GM15510 (cell line): ENCODE results near the gene CTSG.

Source experiments
- POLR2A ChIP-seq: IDR thresholded peaks from 3 replicates; pipeline ENCODE4 v1.6.1; 2011; ENCODE audit warnings: borderline replicate concordance; ENCODE audit not compliant: insufficient read length; ENCODE audit errors: extremely low read depth

CTSG gene

GRCh38 chr14:24566318-24566717, 9.7 kb downstream of the CTSG start:
- no peak for TF ChIP-seq POLR2A

DNA sequence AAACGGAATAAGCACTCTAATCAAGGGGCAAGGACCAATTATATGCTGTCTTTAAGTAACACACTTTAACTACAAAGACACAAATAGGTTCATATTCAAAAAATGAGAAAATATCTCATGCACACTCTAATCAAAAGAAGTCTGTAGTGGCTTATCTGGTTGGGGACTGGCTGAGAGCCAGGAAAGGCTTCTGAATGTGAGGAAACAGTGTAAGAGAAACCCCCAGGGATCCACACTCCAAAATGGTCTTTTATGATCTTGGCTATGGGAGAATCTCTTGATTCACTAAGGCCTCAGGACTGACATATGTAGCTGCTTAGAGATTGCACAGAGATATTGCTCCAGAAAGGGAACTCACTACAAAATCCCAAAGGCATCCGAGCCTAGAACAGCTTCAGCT, 10.3 kb downstream of the CTSG start:
- no peak for TF ChIP-seq POLR2A

DNA sequence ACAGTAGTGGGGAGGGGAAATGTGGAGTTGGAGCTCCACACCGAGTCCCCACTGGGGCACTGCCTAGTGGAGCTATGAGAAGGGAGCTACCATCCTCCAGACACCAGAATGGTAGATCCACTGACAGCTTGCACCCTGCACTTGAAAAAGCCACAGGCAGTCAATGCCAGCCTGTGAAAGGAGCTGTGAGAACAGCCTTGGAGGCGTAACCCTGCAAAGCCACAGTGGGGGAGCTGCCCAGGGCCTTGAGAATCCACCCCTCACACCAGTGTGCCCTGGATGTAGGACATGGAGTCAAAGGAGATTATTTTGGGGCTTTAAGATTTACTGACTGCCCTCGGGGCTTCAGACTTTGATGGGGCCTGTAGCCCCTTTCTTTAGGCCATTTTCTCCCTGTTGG, 12.5 kb downstream of the CTSG start:
- TF ChIP-seq POLR2A = no peak

GRCh38 chr14:24556756-24557155, 19.3 kb downstream of the CTSG start:
- no peak for TF ChIP-seq POLR2A

GRCh38 chr14:24542346-24542936, 33.6 kb downstream of the CTSG start:
- no peak for TF ChIP-seq POLR2A

GRCh38 chr14:24535737-24536136, 40.3 kb downstream of the CTSG start:
- no peak for TF ChIP-seq POLR2A

- TF ChIP-seq POLR2A = no peak
These were observed 41.8 kb downstream of the CTSG start for GRCh38 chr14:24534286-24534685.
